ENCODE data around the gene C6. TPM values are rescaled to one million over a fixed set of nuclear protein-coding genes. Genes with fewer than 3 reads are reported as not detected.
A peak's percentile ranks its signal among the peaks of the same experiment; 100 is the strongest.
"Not testable (repeated sequence)": the region's sequence is repeated elsewhere in the genome, so short reads cannot be mapped to it uniquely, and the experiment has no call there.

C6 gene
- total RNA-seq, 1 donor from 2014 or later = 89.5 TPM

DNA sequence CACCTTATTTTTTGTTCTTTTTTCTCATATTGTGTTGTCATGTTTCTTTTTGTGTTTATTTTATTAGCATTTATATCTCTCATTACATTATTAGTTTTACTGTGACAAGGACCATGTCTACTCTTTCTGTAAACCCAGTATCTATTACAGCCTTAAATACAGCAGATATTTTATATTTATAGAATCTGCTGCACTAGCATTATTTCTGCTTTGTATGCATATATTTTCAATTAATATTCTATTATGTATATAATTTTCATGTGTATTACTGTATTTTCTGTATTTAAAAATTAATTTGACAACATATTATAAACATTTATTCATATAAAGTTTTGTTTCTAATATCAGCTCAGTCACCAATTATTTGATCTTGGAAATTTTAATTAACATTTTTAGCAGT is 19.5 kb upstream of the C6 start:
- DNase-seq = no peak
- Histone ChIP-seq H3K4me1 (no peaks in the 10 kb centered on the region), H3K36me3 (no peaks in the 10 kb centered on the region), H3K27me3 (ENCODE audit: low read depth) (no peaks in the 10 kb centered on the region), H3K9me3 (replicated peaks) (peaks cover 35% of the 10 kb centered on the region), H3K4me3 (no peak overlapping the region), H3K27ac (replicated peaks) (no peak overlapping the region)
- intact Hi-C loops (cut with micrococcal nuclease) = no loop called here
- TF ChIP-seq, protein P1, sequence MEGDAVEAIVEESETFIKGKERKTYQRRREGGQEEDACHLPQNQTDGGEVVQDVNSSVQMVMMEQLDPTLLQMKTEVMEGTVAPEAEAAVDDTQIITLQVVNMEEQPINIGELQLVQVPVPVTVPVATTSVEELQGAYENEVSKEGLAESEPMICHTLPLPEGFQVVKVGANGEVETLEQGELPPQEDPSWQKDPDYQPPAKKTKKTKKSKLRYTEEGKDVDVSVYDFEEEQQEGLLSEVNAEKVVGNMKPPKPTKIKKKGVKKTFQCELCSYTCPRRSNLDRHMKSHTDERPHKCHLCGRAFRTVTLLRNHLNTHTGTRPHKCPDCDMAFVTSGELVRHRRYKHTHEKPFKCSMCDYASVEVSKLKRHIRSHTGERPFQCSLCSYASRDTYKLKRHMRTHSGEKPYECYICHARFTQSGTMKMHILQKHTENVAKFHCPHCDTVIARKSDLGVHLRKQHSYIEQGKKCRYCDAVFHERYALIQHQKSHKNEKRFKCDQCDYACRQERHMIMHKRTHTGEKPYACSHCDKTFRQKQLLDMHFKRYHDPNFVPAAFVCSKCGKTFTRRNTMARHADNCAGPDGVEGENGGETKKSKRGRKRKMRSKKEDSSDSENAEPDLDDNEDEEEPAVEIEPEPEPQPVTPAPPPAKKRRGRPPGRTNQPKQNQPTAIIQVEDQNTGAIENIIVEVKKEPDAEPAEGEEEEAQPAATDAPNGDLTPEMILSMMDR (IDR thresholded peaks at IDR 0.05; ENCODE audit: borderline replicate concordance) = no peak

DNA sequence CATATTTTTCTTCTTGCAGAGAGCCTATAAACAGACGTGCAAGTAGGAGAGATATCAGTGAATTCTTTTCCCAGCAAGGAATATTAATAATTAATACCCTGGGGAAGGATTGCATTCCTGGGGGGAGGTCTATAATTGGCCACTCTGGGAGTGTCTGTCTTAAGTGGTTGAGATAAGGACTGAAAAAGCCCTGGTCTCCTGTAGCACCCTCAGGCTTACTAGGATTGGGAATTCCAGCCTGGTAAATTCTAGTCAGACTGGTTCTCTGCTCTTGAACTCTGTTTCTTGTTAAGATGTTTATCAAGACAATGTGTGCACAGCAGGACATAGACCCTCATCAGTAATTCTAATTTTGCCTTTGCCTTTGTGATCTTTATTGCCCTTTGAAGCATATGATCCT is 16.9 kb upstream of the C6 start:
- H3K27ac ChIP-seq (replicated peaks); intact Hi-C loops (cut with micrococcal nuclease); H3K27me3 ChIP-seq (ENCODE audit: low read depth); H3K4me3 ChIP-seq; H3K4me1 ChIP-seq; H3K36me3 ChIP-seq; DNase-seq: not testable (repeated sequence)
- H3K9me3 ChIP-seq (replicated peaks) = peaks cover 52% of the 10 kb centered on the region

DNA sequence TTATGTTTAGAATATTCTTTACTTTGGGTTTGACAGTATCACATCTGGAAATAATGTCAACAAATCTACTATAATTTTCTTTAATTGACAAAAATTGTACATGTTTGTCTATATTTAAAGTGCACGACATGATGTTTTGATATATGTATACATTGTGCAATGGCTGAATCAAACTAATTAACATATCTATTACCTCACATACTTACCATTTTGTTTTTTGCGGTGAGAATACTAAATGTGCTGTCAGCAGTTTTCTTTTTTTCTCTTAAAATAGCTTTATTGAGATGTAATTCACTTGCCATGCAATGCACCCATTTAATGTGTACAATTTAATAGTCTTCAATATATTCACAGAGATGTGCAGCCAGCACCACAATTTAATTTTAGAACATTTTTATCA is 10.6 kb upstream of the C6 start:
- no peaks in the 10 kb centered on the region for H3K36me3 ChIP-seq
- TF ChIP-seq, protein P1 (IDR thresholded peaks at IDR 0.05; ENCODE audit: borderline replicate concordance) = no peak
- intact Hi-C loops (cut with micrococcal nuclease) = no loop called here

DNA sequence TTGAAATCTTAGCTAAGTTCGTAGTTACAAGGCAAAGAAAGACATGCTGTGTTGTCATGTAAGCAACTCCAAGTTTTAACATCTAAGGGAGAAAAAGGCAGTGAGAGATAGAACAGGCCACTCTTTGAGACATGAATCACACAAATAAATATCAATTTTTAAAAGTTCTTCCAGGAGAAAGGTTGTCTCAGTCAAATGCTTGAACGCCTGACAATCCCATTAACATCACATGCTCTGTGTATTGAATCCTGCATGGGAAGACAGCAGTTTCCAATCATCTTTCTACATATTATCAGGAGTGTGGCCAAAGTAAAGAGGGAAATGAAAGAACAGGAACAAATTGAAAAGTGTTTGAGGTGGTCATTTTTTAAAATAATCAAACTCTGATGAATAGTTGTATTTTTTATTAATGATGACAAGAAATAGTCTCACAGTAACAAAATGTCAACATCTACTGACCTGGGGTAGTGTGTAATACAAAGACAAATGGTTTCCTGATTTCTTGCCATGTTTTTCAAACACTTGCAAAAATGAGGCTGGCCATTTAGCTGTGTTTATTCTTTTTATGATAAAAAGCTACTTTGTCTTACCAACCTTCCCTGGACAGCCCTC is 6.4 kb upstream of the C6 start:
- Histone ChIP-seq H3K27me3 (ENCODE audit: low read depth) (no peaks in the 10 kb centered on the region), H3K4me1 (peaks cover 19% of the 10 kb centered on the region), H3K4me3 (no peak overlapping the region), H3K36me3 (no peaks in the 10 kb centered on the region), H3K9me3 (replicated peaks) (no peaks in the 10 kb centered on the region), H3K27ac (replicated peaks) (peak overlapping the region; percentile 63)
- no peak for DNase-seq
- intact Hi-C loops (cut with micrococcal nuclease) = no loop called here
- TF ChIP-seq, protein P1 (IDR thresholded peaks at IDR 0.05; ENCODE audit: borderline replicate concordance) = no peak

More for the DNA sequence above, 10.6 kb upstream of the C6 start:
- peaks cover 13% of the 10 kb centered on the region for H3K4me1 ChIP-seq
- H3K27me3 ChIP-seq (ENCODE audit: low read depth) = no peaks in the 10 kb centered on the region
- H3K27ac ChIP-seq (replicated peaks) = no peak overlapping the region
- H3K9me3 ChIP-seq (replicated peaks) = peaks cover 29% of the 10 kb centered on the region
- no peak overlapping the region for H3K4me3 ChIP-seq
- no peak for DNase-seq

DNA sequence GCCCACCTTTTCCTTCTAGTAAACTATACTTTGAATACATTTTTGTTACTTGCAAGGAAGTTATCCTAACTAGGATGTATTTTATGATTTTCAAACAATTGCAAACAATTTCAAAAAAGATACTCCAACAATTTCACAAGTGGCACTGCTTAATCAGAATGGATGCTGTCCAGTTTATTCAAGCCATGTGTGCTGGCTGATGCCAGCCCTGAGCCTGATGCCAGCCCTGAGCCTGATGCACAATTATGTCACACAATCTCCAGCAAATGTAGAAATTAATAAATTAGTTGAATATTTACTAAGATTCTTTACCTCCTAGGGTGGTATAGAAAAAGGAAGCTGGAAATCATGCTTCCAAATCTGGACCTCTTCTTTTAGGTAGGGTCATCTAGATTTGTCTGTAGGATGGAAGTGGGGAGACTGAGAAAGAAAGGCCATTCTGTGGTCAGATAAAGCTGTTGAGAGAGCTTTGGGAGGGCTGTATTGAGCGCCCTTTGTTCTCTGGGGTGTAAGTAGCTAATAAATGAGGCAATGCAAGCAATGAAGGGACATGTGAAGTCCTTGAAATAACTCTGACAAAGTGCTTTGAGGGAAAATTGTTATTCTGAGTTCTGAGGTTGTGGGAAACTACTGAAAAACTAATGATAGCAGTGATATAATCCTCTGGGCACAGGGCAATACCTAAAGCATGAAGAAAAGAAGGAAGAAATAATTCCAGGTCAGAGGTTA is 5.8 kb upstream of the C6 start:
- intact Hi-C loops (cut with micrococcal nuclease) = no loop called here
- H3K36me3 ChIP-seq = no peaks in the 10 kb centered on the region
- no peaks in the 10 kb centered on the region for H3K27me3 ChIP-seq (ENCODE audit: low read depth)
- H3K27ac ChIP-seq (replicated peaks) = peak overlapping the region; percentile 63
- TF ChIP-seq, protein P1 (IDR thresholded peaks at IDR 0.05; ENCODE audit: borderline replicate concordance) = no peak
- DNase-seq = no peak
- H3K4me1 ChIP-seq = peaks cover 19% of the 10 kb centered on the region
- no peak overlapping the region for H3K4me3 ChIP-seq
- H3K9me3 ChIP-seq (replicated peaks) = no peaks in the 10 kb centered on the region

DNA sequence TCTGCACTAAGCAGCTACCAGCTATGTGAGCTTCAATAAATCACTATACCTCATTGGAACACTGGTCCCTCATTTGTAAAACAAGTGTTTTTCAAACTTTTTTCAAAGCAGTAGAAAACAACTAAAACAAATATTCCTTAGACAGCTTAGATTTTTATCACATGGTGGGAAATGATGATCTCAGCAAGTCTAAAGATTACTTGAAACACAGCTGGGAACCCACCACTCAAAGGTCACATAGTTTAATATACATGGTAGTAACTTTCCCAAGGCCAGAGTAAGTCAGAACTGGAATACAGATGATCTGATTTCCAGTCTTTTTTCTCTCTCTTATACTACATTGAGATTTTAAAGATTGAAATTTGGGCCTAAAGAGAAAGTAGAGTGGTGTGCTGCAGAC is 850 bp upstream of the C6 start:
- peaks cover 5% of the 10 kb centered on the region for H3K9me3 ChIP-seq (replicated peaks)
- no peaks in the 10 kb centered on the region for H3K36me3 ChIP-seq
- TF ChIP-seq, protein P1 (IDR thresholded peaks at IDR 0.05; ENCODE audit: borderline replicate concordance) = no peak
- no peak overlapping the region for H3K4me3 ChIP-seq
- peak overlapping the region; percentile 60 for H3K27ac ChIP-seq (replicated peaks)
- DNase-seq = no peak
- H3K4me1 ChIP-seq = peaks cover 8% of the 10 kb centered on the region
- no peaks in the 10 kb centered on the region for H3K27me3 ChIP-seq (ENCODE audit: low read depth)
- intact Hi-C loops (cut with micrococcal nuclease) = no loop called here
